Measurements from ENCODE around the gene ARHGEF1.

Gene ARHGEF1

GRCh38 chr19:41956621-41957020, 73.6 kb downstream of the ARHGEF1 start:
- no peak for DNase-seq (ENCODE audit: low read depth)

All from fibroblast of gingiva (primary cell).